GM18951 (cell line): ENCODE results near the gene PRELP.
"Not testable (repeated sequence)": the region's sequence is repeated elsewhere in the genome, so short reads cannot be mapped to it uniquely, and the experiment has no call there.

Experiments
- POLR2A ChIP-seq: IDR thresholded peaks from 4 replicates; pipeline ENCODE4 v1.6.1; 2011; ENCODE audit warnings: mild to moderate bottlenecking; ENCODE audit not compliant: insufficient read length, insufficient read depth; ENCODE audit errors: extremely low read depth
- in situ Hi-C: fragments of 300-500 bp; cut with MboI; formaldehyde crosslinking; loops from one replicate; pipeline ENCODE4 v1.12.0; 2022; ENCODE audit warnings: low sequenced_read_pairs, mixed read lengths, inconsistent platforms; ENCODE audit not compliant: unreplicated experiment

Gene PRELP

DNA sequence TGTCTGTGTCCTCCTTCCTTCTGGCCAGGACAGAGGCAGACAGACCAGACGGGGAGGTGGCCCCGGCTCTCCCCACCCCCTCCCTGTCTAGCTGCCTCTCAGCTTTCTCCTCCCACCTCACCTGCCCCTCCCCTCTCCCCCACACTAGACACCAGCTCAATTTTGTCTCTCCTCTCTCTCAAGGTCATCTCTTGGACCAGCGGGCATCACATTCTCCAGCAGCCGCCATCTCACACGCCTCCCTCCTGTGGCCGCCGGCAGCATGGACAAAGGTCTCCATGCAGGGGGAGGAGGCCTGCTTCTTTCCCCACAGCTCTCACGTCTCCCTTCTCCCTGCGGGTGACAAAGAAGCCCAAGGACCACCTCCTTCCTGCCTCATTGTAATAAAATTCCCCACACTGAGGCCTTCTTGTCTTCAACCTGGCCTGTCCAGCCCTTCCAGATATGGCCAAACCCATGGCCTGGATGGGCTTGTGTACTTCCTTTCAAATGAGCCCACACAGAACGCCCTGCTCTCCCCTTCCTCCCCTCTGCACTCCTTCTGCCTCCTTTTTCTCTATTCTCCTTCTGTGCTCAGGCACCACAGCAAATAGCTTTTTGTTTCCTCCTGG, 33.0 kb downstream of the PRELP start:
- TF ChIP-seq POLR2A: no peak
- in situ Hi-C loops: loop anchor here (10.0 kb wide), 1 partner anchor 196 kb away; no protein-coding TSS in a partner anchor

DNA sequence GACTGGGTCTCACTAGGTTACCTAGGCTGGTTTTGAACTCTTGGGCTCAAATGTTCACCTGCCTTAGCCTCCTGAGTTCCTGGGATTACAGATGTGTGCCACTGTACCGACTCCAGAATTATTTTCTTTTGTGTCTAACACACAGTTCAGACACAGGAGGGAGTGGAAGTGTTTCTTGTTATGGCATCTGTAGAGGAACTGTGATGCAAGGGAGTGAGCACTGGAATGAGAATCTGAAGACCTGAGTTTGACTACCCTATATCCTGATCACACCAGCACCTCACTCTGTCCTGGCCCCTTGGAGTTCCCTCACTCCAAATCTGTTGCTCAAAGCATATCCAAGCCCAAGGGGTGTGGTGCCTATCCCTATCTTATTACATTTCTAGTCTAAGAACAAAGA, 33.5 kb downstream of the PRELP start:
- in situ Hi-C loops: loop anchor here (10.0 kb wide), 1 partner anchor 196 kb away; no protein-coding TSS in a partner anchor

DNA sequence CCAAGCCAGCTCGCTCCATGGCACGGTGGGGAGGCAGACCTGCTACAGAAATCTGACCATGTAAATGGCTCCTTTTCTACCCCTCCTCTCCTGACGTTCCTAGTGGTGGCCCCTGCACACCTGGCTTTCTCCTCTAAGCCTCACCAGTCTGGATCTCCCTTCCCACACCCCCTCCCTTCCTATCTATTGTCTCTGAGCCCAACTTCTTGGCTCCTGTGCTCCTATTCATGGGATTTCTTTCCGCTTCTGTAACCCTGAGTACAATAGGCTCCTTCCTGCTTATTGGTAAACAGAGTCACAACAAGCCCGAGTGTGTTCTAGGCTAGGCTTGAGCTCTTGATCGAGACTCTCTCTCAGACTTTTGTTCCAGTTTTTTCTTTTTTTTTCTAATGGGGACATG, 35.9 kb downstream of the PRELP start:
- TF ChIP-seq POLR2A: no peak
- in situ Hi-C loops: no loop called here

More for the DNA sequence above, 33.5 kb downstream of the PRELP start:
- no peak for TF ChIP-seq POLR2A

DNA sequence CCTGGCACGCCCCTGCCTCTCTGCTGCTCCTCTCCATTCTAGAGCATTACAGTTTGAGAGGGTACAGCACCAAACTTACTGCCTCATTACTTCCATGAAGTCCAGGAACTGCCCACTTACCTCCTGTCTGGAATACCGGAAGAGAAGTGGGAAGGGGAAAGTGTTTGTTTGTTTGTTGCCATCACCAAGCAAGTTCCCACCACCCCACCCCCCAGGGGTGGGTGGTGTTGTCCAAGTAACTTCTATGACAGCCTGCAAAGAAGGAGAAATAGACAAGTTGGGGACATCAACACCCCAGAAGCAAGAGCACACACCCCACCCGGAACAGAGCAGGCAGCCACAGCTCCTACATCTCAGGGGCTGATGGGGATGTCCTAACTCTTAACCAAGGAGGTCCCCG, 36.3 kb downstream of the PRELP start:
- in situ Hi-C loops: no loop called here
- no peak for TF ChIP-seq POLR2A

DNA sequence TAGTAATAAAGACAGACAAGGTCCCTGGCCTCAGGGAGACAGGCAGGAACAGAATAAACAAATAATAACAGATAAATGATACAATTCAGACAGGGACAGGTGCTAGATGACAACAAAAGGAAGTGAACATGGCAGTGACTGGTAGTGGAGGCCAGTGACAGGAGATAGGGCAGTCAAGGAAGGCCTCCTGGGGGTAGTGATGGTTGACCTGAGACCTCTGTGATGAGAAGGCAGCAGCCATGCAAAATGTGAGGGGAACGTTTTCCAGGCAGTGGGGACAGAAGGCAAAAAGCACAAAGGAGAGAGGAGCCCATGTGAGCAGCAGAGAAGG, 36.9 kb downstream of the PRELP start:
- in situ Hi-C loops: no loop called here
- no peak for TF ChIP-seq POLR2A

DNA sequence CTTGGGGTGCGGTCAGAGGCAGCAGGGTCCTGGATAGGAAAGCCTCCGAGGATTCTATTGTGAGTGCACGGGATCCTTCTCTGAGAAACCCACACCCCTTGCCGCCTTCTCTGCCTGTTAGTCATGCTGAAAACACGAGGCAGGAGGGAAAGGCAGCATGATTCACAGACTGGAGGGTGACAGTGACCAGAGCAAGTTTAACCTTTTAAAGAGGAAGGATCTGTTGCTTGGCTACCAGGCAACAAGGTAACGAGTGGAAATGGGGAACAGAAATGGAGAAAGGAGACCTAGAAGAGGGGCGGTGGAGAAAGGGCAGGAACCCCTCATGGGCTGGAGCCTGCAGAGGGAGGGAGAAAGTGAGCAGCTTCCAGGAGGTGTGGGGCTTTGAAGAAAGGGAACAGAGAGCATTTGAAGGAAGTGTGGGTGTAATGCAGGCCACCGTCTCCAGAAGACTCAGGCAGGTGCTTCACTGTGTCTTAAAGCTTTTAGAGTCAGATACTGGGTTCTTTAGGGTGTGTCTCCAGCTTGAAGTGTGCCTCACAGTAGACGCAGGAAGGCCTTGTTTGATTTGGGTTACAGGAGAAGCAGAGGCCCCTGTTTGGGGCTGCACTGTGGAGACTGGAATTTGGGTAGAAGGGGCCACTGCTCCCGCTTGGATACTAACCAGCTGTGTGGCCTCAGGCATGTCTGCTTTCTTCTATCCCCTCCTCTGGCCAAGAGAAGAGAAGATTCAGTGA, 37.4 kb downstream of the PRELP start:
- TF ChIP-seq POLR2A: no peak
- in situ Hi-C loops: no loop called here

DNA sequence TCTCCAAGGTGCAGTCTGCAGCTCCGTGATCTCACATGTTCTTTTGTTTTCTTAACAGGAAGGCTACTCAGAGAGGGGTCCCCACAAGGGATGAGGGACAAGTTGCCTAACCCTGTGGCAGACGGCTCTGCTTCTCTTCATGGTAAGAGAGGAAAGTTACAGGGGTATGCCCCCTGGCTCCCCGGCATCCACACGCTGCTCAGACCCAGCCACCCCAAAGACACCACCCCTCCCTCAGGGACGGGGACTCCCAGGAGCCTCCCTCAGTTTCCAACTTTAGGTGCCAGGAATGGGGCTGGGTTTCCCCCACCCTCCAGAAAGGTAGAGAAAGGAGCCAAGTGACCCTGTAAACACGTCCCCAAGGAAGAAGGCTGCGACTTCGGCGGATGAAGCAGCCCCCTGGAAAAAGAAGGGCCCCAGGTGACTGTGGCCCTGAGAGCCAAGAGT, 38.0 kb downstream of the PRELP start:
- in situ Hi-C loops: no loop called here
- TF ChIP-seq POLR2A: no peak

DNA sequence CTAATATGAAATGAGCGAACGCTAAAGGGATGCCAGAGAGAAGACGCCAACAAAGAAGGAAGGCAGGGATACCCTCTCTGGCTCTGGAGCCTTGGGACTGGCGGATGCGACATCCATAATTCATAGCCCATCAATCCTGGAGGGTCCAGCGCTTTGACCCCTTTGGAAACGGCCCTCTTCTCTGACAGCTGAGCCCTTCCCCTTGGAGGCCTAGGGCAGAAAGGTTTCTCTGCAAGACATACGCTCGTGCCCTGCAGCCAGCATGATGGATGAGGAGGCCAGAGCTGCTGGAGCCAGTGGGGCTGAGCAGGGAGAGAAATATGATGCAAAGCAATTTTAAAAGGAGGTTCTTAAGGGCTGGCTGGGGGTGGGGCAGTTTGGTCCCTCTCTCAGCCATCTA, 40.6 kb downstream of the PRELP start:
- in situ Hi-C loops: no loop called here

DNA sequence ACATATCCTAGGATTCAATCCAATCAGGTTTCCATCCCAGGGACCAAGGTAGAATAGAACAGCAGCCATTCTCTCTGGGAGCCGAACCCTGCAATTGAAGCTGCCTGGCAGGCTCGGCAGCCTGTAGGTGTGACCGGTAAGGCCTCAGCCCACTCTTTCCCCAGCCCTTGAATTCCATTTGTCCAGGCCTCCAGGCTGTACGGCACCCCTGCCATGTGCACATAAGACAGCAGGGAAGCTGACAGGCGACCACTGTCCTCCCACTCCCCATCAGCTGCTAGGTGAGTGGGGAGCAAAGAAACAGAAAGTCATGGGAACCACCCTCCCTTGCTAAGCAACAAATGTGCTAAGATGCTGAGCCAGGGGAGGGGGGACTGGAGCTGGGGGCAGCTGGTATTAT, 41.3 kb downstream of the PRELP start:
- in situ Hi-C loops: no loop called here
- TF ChIP-seq POLR2A: no peak

More for the DNA sequence above, 40.6 kb downstream of the PRELP start:
- TF ChIP-seq POLR2A: no peak

DNA sequence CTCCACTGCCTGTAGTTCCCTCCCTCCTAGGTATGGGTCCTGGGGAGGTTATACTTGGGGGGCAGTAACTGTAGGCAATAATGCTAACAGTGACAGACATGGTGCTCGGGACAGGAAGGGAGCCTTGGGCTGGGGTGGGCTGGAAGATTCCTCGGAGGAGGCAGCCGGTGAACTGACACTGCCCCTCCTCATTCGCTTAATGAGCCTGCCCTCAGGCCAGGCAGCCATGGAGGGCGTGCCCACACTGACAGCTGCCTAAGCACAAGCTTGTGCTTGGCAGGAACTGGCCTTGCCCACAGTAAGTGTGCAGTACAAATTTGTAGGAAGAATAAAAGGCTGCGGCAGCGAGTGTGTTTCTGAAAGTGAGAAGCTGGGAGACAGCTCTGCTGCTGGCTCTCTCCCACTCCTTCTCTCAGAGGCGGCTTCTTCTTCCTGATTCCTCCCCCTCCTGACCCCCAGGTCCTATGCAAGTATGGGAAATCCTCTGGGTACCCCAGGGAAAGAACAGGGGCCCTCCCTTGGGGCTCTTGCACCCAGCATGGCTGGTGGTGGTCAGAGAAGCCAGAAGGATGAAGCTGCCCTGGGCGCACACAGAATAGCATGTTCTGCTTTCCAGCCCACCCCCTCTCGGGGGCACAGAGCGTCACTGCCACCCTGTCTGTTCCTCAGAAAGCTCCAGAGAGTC, 42.0 kb downstream of the PRELP start:
- in situ Hi-C loops: no loop called here

DNA sequence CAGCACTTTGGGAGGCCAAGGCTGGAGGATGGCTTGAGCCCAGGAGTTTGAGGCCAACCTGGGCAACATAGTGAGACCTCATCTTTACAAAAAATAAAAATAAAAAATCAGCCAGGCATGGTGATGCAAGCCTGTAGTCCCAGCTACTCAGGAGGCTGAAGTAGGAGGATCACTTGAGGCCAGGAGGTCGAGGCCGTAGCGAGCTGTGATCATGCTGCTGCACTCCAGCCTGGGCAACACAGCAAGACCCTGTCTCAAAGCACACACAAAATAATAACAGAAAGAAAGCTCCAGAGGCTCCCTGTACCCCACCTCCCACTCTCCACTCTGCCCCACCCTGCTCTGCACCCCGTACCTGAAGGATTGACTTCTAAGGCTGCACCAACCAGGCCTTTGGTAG, 42.5 kb downstream of the PRELP start:
- in situ Hi-C loops: not testable (repeated sequence)

More for the DNA sequence above, 42.0 kb downstream of the PRELP start:
- TF ChIP-seq POLR2A: no peak

DNA sequence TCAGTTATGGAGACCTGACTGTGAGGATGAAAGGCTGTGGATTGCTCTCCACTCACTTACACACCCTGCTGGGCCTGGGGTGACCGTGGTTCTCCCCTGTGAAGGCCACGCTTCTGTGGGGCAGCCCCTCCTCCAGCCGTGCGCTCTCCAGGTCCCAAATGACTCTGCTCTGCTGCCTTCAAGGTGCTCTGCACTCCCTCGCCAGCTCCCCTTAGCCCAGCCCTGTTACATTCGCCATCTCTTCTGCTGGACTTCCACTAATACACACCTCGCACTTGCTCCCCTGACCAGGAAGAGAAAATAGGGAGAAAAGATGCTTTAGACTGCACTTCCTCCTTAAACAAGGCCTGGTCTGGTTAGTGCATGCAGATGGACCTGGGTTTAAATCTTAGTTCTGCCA, 42.9 kb downstream of the PRELP start:
- in situ Hi-C loops: no loop called here
- no peak for TF ChIP-seq POLR2A

DNA sequence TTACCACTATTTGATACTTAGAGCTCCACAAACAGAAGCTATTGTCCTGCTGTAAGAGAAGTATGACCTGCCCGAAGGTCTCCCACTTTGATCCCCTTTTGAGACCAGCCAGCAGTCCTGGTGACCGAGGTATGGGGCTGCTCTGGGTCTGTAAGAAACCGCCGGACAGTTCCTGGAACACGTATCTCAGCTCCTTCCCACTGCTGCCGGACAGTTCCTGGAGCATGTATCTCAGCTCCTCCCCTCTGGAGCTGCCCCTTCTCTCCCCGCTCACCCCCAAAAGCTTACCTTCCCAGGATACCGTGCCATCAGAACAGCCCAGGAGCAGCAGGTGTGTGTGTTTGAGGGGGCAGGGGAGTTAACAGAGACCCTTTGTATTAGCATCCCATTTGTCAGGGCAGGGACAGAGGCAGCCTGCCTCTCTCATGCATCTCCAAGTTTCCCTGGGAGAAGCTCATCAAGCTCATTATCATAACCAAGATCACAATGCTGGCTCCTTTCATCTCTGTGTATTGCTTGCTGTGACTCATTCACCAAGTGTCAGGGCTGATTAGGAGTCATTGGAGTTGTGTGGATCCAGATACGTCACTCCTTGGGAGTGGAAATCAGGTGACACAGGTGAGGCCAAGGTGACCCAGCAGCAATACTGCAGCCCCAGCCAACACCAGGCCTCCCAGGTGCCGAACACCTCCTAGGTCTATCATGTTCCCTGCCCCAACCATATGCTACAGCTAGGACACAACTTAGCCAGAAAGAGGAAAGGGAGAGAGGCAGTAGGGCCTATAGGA, 43.6 kb downstream of the PRELP start:
- no peak for TF ChIP-seq POLR2A
- in situ Hi-C loops: no loop called here

DNA sequence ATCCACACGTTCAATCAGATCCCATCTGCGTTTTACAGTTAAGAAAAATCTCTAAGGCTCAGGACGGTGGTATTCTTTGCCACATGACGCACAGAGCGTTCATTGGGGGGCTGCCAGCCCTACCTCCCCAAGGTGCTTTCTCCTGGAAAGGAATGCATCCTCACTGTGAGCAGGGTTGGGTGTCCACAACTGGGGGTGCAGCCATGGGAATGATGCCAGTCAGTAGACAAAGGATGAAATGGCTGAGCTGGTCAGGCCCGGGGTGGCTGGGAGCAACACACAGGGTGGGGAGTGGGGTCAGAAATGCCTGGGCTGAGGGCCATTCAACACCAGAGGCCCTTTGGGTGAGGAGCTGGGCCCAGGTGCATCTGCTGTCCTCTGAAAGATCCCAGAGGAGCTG, 44.3 kb downstream of the PRELP start:
- in situ Hi-C loops: no loop called here
- TF ChIP-seq POLR2A: no peak

DNA sequence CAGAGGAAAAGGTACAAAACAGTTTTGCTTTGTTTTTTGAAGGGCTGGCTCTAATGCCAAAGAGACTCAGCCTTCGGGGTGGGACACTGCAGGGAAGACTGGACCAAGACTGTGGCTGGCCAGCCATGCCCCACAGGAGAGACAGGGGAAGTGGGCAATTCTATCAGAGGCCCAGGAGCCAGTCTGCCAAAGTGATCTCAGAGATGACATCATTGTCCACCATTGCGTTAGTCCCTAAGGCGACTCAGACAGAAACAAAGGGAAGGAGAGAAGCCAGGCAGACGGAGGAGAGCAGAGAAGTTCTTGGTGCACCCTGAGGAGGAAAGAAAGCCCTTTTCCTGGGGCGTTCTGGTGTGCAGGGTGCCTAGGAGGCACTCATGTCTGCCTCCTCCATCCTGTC, 44.7 kb downstream of the PRELP start:
- TF ChIP-seq POLR2A: no peak
- in situ Hi-C loops: no loop called here
